Measurements from ENCODE around the gene PHACTR3.

Gene PHACTR3

DNA sequence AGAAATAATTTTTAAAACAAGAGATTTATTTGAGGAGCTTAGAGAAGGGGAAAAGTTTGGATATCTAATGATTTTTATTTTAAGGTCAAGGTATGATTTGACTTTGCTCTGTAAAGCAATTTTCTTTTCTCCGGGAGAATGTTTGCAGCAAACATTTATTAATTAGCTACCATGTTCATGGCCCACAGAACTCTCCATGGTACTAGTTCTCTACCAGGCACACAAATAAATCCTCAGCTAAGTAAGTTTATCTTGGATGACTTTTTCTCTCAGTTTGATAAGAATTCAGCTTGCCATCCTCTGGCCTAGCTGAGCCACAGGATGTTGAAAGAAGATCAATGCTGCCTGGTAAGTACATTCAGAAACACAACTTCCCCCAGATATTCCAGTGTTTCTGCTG lies 94.3 kb downstream of the PHACTR3 start:
- in situ Hi-C loops (cut with HindIII; ENCODE audit: low pct_ligation_motif_present, low pct_unique_long_range_greater_than_20kb, low sequenced_read_pairs), result no loop called here
- no peak for DNase-seq

GRCh38 chr20:59701236-59701635 lies 96.9 kb downstream of the PHACTR3 start:
- no peak for DNase-seq
- in situ Hi-C loops (cut with HindIII; ENCODE audit: low pct_ligation_motif_present, low pct_unique_long_range_greater_than_20kb, low sequenced_read_pairs), result no loop called here

DNA sequence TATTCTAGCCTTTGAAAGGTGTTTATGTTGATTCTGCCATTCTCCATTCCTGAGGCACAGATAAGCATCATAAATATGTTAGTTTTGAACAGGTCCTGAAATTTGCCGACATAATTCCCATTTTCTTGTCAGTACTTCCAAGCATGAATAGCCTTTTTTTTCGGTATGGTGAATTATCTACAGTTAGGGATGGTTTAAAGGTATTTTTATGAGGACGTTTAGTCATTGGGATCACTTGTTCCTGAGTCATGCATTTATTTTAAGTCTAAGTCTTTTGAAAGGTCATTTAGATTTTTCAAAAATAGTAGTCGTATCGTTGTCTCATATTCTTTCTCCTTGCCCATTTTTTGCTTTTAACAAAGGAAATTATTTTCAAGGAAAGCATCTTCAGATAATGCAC lies 98.7 kb downstream of the PHACTR3 start:
- in situ Hi-C loops (cut with HindIII; ENCODE audit: low pct_ligation_motif_present, low pct_unique_long_range_greater_than_20kb, low sequenced_read_pairs), result no loop called here
- no peak for DNase-seq

- in situ Hi-C loops (cut with HindIII; ENCODE audit: low pct_ligation_motif_present, low pct_unique_long_range_greater_than_20kb, low sequenced_read_pairs), result no loop called here
- no peak for DNase-seq
Observed at GRCh38 chr20:59705651-59706399, 101.5 kb downstream of the PHACTR3 start.

DNA sequence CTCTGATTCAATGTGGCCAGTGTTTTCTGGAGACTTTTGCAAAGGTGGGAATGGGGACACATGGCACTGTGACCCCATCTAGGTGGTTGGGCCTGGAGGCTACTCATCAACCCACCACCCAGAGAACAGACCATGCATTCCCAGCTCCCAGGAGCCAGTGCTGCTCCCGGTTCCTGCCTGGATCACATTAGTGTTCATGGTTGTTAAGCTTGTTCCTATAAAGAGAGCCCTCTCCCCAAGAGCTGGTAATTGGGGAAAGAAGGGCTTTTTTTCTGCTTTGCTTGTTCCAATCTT lies 102.0 kb downstream of the PHACTR3 start:
- in situ Hi-C loops (cut with HindIII; ENCODE audit: low pct_ligation_motif_present, low pct_unique_long_range_greater_than_20kb, low sequenced_read_pairs), result no loop called here
- DNase-seq, result no peak

DNA sequence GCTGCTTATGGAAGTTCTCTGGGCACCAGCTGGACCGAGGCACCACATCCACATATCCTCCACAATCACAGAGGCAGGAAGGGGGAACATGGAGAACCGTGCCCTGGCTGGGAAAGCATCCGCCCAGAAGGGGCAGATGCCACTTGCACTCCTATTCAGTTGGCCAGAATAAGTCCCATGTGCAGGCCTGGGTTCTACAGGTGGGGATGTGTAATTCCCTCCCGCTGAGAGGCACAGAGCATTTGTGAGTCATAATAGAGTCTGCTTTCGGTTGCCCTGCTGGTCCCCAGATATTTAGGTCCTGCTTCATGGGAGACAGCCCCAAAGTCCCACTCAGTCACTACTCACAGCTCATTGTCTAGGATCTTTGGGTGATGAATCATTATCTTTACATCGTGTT lies 104.0 kb downstream of the PHACTR3 start:
- no peak for DNase-seq
- in situ Hi-C loops (cut with HindIII; ENCODE audit: low pct_ligation_motif_present, low pct_unique_long_range_greater_than_20kb, low sequenced_read_pairs), result no loop called here

DNA sequence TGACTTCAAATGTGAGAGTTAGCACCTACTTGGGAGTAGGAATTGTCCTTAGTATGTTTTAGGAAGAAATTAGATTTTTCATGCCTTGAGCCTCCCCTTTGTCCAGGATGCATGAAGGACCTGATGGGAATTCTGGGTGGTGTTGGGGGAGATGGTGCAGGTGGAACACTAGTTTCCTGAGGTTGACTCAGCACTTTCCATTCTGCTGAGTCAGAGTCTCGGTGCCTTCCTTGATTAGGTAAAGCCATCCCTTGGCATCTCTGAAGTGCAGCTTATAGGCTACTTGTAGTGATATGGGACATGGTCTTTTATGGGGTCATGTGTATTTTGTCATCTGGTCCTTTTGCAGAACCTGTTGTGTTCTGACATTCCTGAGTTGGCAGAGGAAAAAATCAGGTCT lies 105.3 kb downstream of the PHACTR3 start:
- in situ Hi-C loops (cut with HindIII; ENCODE audit: low pct_ligation_motif_present, low pct_unique_long_range_greater_than_20kb, low sequenced_read_pairs), result no loop called here

GRCh38 chr20:59718071-59718470 lies 113.7 kb downstream of the PHACTR3 start:
- no peak for DNase-seq
- in situ Hi-C loops (cut with HindIII; ENCODE audit: low pct_ligation_motif_present, low pct_unique_long_range_greater_than_20kb, low sequenced_read_pairs), result no loop called here

More for the DNA sequence above, 105.3 kb downstream of the PHACTR3 start:
- DNase-seq, result no peak

GRCh38 chr20:59718751-59719150 lies 114.4 kb downstream of the PHACTR3 start:
- in situ Hi-C loops (cut with HindIII; ENCODE audit: low pct_ligation_motif_present, low pct_unique_long_range_greater_than_20kb, low sequenced_read_pairs), result no loop called here
- no peak for DNase-seq

GRCh38 chr20:59720013-59720412 lies 115.7 kb downstream of the PHACTR3 start:
- no peak for DNase-seq
- in situ Hi-C loops (cut with HindIII; ENCODE audit: low pct_ligation_motif_present, low pct_unique_long_range_greater_than_20kb, low sequenced_read_pairs), result no loop called here

GRCh38 chr20:59721386-59721785 lies 117.0 kb downstream of the PHACTR3 start:
- no peak for DNase-seq
- in situ Hi-C loops (cut with HindIII; ENCODE audit: low pct_ligation_motif_present, low pct_unique_long_range_greater_than_20kb, low sequenced_read_pairs), result no loop called here

DNA sequence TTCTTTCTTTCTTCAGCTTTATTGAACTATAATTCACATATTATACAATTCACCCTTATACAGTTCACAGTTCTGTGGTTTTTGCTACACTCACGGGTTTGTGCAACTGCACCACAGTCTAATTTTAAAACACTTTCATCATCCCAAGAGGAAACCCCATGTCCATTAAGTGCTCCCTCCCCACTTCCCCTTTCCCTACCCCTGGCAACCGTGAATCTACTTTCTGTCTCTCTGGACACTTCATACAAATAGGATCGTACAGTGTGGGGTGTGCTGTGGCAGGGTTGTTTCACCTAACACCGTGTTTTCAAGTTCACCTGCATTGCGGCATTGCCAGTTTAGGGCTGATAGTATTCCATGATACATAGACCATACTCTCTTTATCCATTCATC lies 118.8 kb downstream of the PHACTR3 start:
- DNase-seq, result no peak
- in situ Hi-C loops (cut with HindIII; ENCODE audit: low pct_ligation_motif_present, low pct_unique_long_range_greater_than_20kb, low sequenced_read_pairs), result no loop called here

DNA sequence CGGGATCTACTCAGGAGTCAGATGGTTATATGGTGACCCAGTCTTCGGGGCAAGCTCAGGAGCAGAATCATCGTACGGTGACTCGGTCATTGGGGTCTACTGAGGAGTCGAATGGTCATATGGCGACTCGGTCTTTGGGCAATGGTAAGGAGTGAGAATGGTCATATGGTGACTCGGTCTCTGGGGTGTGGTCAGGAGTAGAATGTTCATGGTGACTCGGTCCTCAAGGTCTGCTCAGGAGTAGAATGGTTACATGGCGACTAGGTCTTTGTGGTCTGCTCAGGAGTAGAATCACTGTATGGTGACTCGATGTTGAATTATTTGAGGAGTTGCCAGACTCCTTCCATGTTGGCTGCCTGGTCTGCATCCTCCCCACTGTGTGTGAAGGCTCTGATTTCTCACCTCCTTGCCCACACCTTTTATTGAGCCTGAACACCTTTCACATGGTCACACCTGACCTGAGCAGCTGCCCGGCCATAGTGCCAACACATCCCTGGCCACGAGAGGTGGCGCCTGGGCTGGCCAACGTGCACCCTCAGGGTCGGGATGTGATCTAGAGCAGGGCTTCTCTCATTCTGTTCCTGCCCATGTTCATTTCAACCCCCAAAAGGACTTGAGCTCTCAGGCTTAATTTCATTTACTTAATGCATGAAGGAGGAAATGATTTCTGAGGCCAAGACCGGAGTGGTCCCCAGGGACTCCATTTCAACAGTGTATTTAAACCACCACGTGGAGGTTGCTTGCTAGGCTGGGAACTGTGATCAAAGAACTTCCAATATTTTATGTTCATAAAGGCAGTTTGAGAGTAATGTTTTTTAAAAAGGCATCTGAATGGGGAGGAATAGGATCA lies 119.5 kb downstream of the PHACTR3 start:
- no peak for DNase-seq
- in situ Hi-C loops (cut with HindIII; ENCODE audit: low pct_ligation_motif_present, low pct_unique_long_range_greater_than_20kb, low sequenced_read_pairs), result no loop called here

DNA sequence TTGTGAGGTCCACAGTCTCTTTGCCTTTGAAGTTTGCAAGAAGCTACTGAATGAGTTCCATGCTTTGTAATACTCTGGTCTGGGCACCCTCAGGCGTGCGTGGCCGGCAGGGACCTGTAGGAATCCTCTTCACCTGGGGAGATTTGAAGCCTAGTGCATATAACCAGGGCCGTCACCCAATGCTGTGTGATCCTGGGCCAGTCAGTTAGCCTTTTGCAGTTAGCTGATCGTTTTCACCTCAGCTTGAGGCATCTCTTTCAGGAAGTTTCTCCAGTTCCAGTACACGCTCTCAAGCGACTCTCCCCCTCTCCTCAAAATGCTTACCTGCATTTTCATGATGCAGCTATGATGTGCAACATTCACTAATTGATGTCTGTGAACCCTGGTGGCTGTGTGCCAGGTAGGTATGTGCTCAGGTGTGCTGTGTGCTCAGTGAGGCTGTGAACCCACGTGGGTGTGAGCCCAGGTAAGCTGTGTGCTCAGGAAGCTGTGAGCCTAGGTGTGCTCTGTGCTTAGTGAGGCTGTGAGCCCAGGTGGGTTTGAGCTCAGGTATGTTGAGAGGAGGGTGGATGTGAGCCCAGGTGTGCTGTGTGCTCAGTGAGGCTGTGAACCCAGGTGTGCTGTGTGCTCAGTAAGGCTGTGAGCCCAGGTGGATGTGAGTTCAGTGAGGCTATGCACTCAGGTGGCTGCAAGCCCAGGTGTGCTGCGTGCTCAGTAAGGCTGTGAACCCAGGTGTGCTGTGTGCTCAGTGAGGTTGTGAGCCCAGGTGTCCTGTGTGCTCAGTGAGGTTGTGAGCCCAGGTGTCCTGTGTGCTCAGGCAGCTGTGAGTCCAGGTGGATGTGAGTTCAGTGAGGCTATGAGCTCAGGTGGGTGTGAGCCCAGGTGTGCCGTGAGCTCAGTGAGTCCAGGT lies 120.4 kb downstream of the PHACTR3 start:
- no peak for DNase-seq
- in situ Hi-C loops (cut with HindIII; ENCODE audit: low pct_ligation_motif_present, low pct_unique_long_range_greater_than_20kb, low sequenced_read_pairs), result no loop called here

GRCh38 chr20:59725476-59726280 lies 121.3 kb downstream of the PHACTR3 start:
- in situ Hi-C loops (cut with HindIII; ENCODE audit: low pct_ligation_motif_present, low pct_unique_long_range_greater_than_20kb, low sequenced_read_pairs), result no loop called here
- no peak for DNase-seq

- no peak for DNase-seq
- in situ Hi-C loops (cut with HindIII; ENCODE audit: low pct_ligation_motif_present, low pct_unique_long_range_greater_than_20kb, low sequenced_read_pairs), result no loop called here
Observed at GRCh38 chr20:59726281-59726595, 121.9 kb downstream of the PHACTR3 start.

- DNase-seq, result no peak
- in situ Hi-C loops (cut with HindIII; ENCODE audit: low pct_ligation_motif_present, low pct_unique_long_range_greater_than_20kb, low sequenced_read_pairs), result no loop called here
Observed at GRCh38 chr20:59728722-59729430, 124.5 kb downstream of the PHACTR3 start.

DNA sequence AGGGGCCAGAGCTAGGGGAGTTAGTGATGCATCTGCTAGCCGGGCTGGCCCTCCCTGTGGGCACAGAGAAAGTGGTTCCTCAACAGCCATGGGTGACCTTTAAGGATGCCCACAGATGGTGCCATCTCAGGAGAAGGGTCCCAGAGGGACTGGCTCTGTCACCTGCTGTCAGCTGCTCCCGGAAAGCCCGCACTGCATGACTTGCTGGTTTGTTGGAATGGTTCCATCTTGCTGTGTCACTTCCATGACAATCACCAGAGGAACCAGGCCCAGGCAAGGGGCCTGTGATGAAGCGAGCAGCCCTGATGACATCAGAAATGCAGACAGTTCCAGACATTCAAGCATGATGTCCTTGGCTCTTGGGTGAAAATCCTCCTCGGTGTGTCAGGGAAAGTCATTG lies 125.2 kb downstream of the PHACTR3 start:
- in situ Hi-C loops (cut with HindIII; ENCODE audit: low pct_ligation_motif_present, low pct_unique_long_range_greater_than_20kb, low sequenced_read_pairs), result no loop called here
- DNase-seq, result no peak

Measured in ACHN (cell line).